Testis (tissue), 2 donors: ENCODE measurements around the gene HLA-DRB1.

ENCODE experiments used
- CTCF ChIP-seq, 3 experiments: fragments of 450-650 bp in 2 of 3; fragments of 200-600 bp in 1 of 3; sonication (generic) in 1 of 3; IDR thresholded peaks; one replicate each; pipeline ENCODE4 v1.5.1; 2016 to 2019; ENCODE audit warnings: antibody characterized with exemption in 3 of 3, mild to moderate bottlenecking in 2 of 3, moderate library complexity in 1 of 3
- POLR2A ChIP-seq: fragments of 450-650 bp; IDR thresholded peaks from one replicate; pipeline ENCODE4 v1.6.1; 2017; ENCODE audit warnings: antibody characterized with exemption, mild to moderate bottlenecking, moderate library complexity

- no peak for TF ChIP-seq CTCF (IDR thresholded peaks at IDR 0.05)
- no peak for TF ChIP-seq POLR2A
Observed at GRCh38 chr6:32562940-32563339, 26.7 kb downstream of the HLA-DRB1 start.
